Inferior parietal cortex (tissue), 1 donor: ENCODE data around the gene SLC26A2.
"Not testable (repeated sequence)": the region's sequence is repeated elsewhere in the genome, so short reads cannot be mapped to it uniquely, and the experiment has no call there.

ENCODE experiments used
- DNase-seq: peaks from one replicate; pipeline ENCODE4 v3.0.0-alpha.2; 2016; ENCODE audit errors: extremely low spot score

SLC26A2 gene

GRCh38 chr5:150000990-150001659 lies 40.6 kb downstream of the SLC26A2 start:
- DNase-seq = no peak

DNA sequence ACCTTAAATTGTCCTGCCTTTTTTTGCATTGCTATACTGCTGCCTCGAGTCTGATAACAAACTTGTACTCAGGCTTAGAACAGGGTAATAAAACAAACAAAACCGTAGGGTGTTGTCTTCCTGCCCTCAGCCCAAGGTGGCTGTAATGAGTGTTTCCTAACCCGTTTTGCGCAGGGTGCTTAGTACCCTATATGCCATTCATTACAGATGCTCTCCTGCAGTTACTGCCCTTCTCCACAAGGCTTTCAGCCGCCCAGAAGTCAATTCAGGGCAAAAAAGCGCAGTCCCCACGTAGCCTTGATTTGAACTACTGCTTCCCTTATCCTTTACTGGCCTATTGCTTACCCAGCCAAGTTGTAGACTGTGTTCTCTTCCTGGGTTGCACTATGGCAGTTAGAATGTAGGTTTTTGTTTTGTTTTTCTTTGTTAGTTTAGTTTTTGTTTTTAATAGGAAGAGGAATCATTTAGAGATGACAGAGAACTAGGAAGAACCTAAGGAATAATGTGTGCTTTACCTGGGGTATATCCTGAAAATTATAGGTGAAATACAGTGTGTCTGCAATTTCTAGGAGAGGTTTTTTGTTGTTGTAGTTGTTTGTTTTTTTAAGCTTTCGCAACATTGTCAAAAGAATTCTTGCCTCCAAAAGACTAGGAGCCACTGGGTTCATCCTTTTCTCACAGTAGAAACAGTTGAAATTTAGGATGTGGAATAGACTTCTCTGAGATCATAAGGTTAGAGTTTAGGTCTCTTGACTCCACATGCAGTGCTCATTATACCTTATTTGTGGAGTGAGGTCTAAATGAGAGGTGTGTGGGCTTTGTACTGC lies 41.3 kb downstream of the SLC26A2 start:
- DNase-seq = no peak

DNA sequence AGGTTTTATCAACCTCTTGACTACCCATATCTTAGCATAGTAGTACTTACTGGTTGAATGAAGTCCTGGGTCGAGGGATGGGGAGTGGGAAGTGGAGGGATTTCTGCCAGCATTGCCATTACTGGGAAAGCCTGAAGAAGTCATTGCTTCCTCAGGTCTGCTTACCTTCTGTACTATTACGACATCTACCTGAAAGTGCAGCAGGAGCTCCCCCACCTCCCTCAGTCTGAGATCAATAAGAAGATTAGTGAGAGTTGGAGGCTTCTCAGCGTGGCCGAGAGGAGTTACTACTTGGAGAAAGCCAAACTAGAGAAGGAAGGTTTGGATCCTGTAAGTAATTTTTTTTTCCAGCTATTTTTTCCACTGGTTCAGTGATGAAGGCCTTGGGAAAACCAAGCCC lies 45.8 kb downstream of the SLC26A2 start:
- no peak for DNase-seq

- DNase-seq = no peak
Measured at GRCh38 chr5:150007050-150007449, 46.5 kb downstream of the SLC26A2 start.

DNA sequence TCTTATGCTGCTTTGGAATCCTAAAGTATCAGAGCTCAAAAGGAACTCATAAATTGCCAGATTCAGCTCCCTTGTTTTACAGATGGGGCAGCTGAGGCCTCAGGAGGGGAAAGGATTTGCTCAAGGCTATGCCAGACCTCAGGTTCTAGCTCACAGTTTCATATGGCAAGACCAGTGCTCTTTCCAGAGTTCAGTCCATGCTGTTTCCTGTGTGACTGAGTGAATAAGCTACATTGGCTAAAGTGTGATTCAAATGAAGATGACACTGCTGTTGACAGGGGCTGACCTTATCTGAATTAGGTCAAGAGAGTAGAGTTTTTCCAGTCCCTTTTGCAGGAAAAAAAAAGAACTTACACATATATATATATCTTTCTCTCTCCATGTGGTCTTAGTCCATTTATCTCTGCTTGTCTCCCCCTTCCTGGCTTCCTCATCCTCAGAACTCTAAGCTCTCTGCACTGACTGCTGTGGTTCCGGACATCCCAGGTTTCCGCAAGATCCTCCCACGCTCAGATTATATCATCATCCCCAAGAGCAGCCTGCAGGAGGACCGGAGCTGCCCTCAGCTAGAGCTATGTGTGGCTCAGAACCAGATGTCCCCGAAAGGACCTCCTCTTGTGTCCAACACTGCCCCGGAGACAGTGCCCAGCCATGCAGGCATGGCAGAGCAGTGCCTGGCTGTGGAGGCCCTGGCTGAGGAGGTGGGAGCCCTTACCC lies 49.3 kb downstream of the SLC26A2 start:
- DNase-seq = no peak

DNA sequence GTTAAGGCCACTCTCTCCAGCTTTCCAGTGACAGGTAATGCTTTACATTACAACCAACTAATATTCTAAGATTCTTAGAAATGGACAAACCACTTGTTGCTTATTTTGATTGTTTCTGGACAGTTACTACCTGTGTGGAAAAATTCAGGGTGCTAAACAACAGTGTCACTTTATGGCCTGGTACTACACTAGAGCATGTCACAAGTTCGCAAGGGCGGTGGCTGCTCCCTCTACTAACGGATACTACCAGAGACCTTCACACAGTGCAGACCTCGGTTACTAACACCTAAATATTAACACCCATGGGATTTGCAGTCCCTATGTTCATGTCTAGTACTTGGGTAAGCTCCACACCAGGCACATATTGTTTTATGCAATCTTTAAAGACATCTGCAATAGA lies 53.4 kb downstream of the SLC26A2 start:
- DNase-seq = no peak

DNA sequence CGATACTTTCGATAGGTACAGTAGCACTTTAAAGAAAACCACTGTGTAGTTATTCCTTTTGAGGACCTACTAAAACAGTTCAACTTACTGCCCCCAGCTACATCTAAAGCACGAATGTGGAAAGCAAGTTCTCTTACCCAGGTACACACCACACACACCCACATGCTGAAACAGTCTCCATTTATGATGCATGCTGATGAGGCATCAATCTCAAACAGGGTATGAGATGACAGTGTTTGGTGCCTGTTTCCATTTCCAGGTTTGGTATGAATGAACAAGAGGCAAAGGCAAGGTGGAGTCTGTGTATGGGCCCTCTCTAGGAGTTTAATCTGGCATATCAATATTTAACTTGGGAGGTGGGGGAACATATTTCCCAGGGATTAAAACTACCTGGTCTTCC lies 53.9 kb downstream of the SLC26A2 start:
- no peak for DNase-seq

DNA sequence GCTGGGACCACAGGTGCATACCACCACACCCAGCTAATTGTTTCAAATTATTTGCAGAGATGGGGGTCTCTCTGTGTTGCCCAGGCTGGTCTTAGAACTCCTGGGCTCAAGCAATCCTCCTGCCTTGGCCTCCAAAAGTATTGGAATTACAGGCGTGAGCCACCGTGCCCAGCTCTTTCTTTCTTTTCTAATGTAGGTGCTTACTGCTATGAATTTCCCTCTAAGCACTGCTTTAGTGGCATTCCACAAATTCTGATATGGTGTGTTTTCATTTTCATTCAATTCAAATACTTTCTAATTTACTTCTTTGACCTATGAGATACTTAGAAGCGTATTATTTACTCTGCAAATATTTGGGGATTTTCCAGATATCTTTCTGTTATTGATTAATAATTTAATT lies 54.9 kb downstream of the SLC26A2 start:
- no peak for DNase-seq

- no peak for DNase-seq
Measured at GRCh38 chr5:150016537-150016936, 56.0 kb downstream of the SLC26A2 start.

GRCh38 chr5:150017226-150018005 lies 56.9 kb downstream of the SLC26A2 start:
- no peak for DNase-seq

GRCh38 chr5:150020249-150020648 lies 59.7 kb downstream of the SLC26A2 start:
- DNase-seq = no peak

DNA sequence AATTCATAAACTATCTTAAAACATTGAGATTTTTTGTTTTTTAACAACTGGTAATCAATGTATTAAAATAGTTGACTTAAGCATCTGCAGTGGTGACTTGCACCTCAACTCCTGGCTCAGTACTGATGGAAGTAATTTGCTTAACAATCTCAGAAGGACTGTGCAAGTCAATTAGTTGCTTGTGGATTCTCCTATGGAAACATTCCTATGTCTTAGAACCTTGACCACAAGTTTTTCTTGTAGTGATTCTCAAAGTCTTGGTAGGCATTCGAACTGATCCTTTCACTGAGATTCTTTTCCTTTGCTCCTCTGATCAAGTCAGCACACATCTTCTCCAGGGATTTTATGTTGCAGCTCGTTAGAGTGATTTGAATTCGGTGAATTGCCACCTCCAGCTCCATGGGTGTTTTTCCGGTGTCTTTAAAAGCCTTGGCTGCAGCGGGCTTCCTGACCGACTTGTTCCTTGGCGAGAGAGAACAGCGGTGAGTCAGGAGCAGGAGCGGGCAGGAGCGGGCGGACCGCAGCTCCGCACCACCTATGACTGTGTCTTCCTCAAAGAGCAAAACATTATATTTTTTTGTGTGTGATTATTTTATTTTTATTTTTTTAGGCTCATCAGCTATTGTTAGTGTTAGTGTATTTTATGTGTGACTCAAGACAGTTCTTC lies 61.1 kb downstream of the SLC26A2 start:
- no peak for DNase-seq

GRCh38 chr5:150022158-150022531 lies 61.6 kb downstream of the SLC26A2 start:
- no peak for DNase-seq

DNA sequence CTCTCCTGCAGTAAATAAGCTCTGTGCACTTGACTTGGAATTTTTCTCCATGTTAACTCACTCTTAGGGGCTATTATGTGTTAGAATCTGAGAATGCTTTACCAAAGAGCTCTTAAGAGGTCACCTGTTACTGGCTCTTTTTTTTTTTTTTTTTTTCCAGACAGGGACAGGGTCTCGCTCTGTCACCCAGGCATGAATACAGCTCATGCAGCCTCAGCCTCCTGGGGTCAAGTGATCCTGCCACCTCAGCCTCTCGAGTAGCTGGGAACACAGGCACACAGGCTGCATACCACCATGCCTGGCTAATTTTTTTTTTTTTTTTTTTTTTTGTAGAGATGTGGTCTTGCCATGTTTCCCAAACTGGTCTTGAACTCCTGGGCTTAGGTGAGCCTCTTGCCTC lies 62.1 kb downstream of the SLC26A2 start:
- no peak for DNase-seq

DNA sequence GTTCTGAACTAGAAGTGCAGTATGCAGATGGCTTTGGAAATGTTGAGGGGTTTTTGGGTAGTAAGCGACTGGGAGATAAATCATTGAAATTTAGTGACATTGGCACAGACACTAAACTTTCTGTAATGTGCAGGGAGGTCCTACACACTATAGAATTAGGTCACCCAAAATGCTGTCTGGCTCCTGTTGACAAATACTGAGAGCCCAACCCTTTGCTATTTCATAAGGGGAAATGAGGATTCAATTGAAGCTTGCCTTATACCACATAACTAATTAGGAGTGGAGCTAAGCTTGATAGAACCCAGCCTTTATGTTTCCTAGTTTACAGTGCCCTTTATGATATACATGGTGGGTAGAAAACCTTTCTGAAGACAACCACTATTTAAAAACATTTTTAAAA lies 62.6 kb downstream of the SLC26A2 start:
- DNase-seq = no peak

DNA sequence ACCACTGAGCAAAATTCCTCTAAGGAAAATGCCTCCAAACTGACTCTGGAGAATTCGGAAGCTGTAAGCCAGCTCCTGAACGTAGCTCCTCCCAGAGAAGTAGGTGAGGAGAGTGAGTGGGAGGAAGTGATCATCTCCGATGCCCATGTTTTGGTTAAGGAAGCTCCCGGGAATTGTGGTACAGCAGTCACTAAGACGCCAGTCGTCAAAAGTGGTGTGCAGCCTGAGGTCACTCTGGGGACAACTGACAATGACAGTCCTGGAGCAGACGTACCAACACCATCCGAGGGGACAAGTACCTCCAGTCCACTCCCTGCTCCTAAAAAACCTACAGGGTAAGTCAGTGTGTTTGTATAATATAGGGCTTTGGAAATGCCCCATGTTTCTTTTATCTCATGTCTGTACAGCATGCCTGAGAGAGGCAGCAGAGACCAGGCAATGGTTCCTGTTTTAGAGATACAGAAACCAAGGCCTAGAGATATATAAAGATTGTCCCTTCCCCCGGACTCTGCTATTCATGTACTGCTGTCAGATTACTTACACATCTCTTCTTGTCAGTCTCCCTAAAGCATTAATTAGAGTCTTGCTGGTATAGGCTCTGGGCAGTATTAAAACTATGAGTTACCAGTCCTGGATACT lies 63.9 kb downstream of the SLC26A2 start:
- DNase-seq = no peak

- DNase-seq = no peak
Measured at GRCh38 chr5:150026682-150027172, 66.2 kb downstream of the SLC26A2 start.

DNA sequence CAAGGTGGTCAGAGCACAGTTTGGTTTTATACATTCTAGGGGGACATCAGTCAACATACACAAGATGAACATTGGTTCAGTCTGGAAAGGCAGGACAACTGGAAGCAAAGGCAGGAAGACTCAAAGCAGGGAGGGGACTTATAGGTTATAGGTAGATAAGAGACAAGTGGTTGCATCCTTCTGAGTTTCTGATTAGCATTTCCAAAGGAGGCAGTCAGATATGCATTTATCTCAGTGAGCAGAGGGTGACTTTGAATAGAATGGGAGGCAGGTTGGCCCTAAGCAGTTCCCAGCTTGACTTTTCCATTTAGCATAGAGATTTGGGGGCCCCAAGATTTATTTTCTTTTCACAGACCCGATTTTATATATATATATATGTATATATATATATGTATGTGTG lies 67.5 kb downstream of the SLC26A2 start:
- DNase-seq = not testable (repeated sequence)

GRCh38 chr5:150033334-150033733 lies 72.8 kb downstream of the SLC26A2 start:
- no peak for DNase-seq

GRCh38 chr5:150034662-150035061 lies 74.1 kb downstream of the SLC26A2 start:
- DNase-seq = no peak
